ENCODE results near the gene WDR88.
"Not testable (repeated sequence)": the region's sequence is repeated elsewhere in the genome, so short reads cannot be mapped to it uniquely, and the experiment has no call there.

The WDR88 gene, protein sequence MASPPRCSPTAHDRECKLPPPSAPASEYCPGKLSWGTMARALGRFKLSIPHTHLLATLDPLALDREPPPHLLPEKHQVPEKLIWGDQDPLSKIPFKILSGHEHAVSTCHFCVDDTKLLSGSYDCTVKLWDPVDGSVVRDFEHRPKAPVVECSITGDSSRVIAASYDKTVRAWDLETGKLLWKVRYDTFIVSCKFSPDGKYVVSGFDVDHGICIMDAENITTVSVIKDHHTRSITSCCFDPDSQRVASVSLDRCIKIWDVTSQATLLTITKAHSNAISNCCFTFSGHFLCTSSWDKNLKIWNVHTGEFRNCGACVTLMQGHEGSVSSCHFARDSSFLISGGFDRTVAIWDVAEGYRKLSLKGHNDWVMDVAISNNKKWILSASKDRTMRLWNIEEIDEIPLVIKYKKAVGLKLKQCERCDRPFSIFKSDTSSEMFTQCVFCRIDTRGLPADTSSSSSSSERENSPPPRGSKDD

DNA sequence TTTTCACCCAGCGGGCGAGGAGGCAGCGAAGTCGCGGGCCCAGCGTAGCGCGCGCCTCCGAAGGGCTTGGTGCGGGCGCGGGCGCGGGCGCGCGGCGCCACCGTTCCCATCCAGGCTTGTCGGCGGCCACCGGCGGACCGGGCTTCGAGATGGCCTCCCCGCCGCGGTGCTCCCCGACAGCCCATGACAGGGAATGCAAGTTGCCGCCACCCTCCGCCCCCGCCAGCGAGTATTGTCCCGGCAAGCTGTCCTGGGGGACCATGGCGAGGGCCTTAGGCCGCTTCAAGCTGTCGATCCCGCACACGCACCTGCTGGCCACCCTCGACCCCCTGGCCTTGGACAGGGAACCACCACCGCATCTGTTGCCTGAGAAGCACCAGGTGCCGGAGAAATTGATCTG is at the start of gene WDR88:
TSS of gene WDR88 (plus strand) at position 94 of the 400 bp plus-strand sequence. CDS start at position 150, 56 bp downstream.
- DNase-seq = no peak

DNA sequence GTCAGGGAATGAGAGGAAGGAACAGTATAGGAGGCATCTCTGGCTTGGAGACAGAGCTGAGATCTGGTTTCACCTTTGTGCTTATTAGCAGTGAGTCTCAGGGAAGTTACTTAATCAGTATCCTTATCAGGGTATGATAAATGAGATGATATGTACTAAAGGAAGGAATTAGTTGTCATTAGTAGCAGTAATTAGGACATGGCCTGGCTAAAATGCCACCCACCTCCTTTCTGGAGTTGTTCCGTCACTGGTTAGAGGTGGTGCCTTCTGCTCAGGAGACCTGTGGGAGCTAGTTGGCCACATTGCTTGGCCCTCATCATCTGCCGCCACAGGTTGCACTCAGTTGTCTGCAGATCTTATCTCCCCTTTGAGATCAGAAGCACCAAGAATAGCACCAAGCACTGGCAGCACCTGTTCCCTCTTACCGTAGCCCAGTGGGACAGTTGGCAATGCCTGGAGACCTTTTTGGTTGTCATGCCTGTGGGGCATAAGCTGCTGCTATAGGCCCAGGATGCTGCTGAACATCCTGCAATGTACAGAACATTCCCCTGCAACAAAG is 46.3 kb upstream of the WDR88 start:
- no peak for DNase-seq

GRCh38 chr19:33086955-33087354 is 45.0 kb upstream of the WDR88 start:
- no peak for DNase-seq

DNA sequence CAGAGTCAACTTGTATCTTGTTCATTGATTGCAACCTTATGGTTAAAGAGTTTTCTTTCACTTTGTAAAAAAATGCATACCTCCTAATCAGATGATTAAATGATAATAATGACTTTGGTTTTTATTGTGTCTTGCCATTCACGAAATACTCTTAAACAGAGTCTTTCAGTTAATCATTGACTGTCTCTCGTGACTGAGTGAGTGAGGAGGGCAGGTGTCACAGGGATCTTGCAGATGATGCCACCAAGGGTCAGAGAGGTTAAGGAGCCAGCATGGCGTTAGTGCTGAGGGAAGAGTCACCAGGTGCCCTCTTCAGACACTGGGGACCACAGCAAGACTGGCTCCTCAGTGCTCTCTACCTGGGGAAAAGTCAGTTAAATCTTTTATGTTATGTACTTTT is 42.9 kb upstream of the WDR88 start:
- no peak for DNase-seq

GRCh38 chr19:33090179-33090578 is 41.7 kb upstream of the WDR88 start:
- no peak for DNase-seq

DNA sequence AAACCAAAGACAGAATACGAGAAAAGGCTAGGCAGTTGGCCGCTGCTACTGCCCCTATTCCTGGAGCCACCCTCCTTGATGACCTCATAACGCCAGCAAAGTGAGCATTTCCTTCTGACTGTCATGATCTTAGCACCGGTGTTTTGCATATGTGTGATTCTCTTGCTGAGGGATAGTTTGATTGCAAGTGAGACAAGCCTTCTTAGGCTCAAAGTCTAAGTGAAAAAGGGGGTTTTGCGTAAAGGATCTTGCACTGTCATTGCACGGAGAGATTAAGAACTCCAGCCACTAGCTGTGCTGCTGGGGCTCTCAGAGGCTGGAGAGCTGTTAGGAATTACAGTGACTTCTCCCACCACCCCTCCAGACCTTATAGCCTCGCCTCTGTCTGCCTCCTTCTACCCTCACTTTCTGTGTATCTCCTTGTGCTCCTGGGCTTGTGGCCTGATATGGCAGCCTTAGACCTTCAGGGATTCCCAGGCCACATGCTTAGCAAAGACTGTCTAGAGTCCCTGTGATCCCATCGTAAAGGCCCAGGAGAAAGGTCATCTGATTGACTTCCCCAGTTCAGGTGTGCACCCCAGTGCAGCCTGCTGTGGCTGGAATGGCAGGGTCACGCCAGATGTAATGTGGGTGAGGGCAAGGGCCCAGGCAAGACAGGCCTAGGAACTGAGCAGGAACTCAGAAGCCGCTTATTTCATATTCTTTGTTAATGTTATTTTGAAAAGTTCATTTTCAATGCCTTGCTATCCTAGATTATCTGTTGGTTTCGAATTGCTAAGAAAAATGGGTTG is 38.3 kb upstream of the WDR88 start:
- no peak for DNase-seq

DNA sequence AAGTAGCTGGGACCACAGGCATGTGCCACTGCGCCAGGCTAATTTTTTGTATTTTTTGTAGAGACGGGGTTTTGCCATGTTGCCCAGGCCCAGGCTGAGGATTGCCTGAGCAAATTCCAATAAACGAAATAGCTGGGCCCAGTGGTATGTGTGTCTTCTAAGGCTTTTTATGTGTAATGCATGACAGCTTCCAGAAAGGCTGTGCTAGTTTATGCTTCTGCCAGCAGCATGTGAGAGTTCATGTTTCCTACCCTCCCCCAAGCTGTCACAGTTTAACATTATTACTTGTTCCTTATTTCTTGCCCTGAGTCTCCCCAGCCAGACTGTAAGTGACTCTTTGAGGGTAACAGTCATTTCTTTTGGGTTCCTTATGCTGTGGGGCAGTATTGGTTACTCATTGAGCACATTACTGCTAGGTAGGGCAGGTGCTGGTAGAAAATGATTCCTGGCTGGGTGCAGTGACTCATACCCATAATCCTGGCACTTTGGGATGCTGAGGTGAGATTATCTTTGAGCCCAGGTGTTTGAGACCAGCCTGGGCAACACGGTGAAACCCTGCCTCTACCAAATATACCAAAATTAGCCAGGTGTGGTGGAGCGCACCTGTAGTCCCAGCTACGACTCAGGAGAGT is 37.4 kb upstream of the WDR88 start:
- DNase-seq = no peak

GRCh38 chr19:33096005-33096404 is 35.9 kb upstream of the WDR88 start:
- no peak for DNase-seq

DNA sequence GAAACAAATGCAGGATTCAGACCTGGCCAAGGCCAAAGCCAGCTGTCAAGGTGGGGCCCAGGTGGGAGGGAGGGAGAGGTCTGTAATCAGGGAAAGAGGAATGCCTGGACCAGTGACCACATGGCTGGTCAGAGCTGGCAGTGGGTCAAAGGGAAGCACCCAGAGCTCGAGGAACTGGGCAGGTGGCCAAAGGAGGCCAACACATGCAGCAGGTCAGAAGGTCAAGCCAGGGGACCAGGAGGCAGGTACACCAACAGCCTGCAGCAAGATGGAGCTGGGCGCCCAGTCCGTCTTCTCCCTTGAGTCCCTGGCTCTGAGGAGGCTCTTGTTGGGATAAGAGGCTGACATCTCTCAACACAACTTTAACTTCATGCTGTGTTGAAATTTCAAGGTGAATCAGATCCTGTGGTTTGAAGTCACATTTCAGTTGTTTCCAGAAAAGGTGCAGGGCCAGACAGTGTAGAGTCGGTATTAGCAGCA is 33.8 kb upstream of the WDR88 start:
- DNase-seq = no peak

GRCh38 chr19:33100894-33101644 is 30.8 kb upstream of the WDR88 start:
- DNase-seq = no peak

GRCh38 chr19:33102893-33103292 is 29.0 kb upstream of the WDR88 start:
- no peak for DNase-seq

DNA sequence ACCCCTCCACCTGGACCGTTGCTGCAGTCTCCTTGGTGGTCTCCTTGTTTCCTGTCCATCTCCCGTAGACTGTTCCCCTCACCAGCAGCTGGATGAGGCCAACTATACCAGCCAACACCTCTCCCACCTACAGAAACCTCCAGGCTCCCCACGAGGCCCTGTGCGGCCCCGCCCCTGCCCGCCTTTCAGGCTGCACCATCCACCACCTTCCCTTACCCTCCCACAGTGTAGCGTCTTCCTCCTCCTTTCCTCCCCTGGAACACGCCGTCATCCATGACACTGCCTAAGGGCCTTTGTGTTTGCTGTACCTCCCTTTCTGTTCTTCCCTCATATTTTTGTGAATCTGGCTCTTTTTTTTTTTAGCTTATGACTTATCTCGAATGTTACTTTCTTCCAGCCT is 23.8 kb upstream of the WDR88 start:
- DNase-seq = no peak

DNA sequence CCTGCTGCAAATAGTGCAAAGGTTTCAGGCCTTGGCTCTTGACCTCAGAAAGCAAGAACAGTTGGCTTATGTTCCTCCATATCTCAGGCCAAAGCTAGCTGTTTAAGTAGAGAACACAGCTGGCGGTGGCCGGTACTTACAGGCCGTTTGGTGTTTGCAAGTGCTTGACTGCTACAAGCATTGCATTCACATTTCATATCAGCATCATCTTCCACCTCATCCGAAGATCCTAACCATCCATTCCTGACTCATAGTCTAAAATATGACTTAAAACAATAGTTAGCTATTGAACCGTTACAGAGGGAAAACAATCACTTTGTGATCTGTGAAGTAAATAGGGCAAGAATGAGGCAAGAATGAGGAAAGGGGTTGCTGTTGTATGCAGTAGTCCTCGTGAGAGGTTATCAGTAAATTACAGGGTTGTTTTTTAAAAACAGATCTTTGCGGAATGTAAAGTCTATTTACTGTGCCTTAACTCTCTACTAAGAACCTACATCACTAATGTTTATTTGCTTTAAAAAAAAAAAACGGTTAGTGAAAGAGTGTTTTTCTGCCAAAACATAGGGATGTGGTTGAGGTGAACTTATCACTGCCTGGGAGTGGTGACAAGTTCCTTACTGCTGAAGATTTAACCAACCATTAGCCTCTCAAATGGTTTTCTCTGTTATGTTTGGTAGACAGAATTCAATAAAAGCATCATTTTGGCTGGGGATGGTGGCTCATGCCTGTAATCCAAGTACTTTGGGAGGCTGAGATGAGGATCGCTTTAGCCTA is 21.6 kb upstream of the WDR88 start:
- no peak for DNase-seq

DNA sequence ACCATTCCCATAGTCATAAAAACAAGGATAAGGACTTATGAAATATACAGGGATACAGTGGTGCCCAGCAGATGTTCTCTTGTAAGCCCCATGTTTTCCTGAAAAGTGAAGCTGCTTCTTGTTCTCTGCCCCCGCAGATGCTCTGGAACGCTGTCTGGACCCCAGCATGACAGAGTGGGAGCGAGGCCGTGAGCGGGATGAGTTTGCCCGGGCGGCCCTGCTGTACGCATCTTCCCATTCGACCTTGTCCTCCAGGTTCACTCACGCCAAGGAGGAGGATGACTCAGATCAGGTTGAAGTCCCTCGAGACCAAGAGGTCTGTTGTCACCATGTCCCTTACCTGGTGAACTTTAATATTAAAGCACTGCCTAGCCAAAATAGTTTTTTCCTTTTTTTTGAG is 20.3 kb upstream of the WDR88 start:
- no peak for DNase-seq

DNA sequence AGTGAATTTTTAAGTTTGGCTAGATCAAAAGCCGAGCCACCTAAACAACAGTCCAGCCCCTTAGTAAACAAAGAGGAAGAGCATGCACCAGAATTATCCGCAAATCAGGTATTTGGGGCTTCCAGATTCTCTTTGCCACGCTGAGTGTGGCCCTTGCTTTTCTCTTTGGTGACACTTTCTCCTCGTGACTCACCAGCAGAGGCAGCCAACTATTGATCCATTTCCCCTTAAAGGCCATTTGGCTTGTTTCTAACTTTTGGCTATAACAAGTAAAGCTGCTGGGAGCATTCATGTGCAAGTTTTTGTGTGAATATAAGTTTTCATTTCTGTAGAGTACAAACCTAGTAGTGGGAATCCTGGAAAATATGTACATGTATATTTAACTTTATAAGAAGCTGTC is 17.6 kb upstream of the WDR88 start:
- no peak for DNase-seq

- DNase-seq = no peak
Measured at GRCh38 chr19:33117501-33117900, 14.4 kb upstream of the WDR88 start.

DNA sequence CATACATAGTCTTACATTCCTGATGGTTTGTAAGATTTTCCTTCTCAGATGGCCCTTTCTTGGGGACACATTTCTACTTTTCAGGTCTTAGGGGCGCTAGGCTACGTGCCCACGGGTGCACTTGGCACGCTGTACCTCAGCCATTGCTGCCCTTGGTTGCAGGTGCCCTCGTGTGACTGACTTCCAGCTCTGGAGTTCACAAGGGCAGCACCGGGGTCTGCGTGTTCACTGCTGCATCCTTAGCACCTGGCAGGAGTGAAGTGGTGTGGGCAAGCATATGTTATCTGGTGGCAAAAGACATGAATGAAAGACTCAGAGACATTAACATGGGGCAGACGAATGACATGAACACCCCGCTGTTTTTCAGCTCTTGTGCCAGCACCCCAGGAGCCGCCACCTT is 13.3 kb upstream of the WDR88 start:
- no peak for DNase-seq

GRCh38 chr19:33124207-33125098 is 7.5 kb upstream of the WDR88 start:
- DNase-seq = no peak

DNA sequence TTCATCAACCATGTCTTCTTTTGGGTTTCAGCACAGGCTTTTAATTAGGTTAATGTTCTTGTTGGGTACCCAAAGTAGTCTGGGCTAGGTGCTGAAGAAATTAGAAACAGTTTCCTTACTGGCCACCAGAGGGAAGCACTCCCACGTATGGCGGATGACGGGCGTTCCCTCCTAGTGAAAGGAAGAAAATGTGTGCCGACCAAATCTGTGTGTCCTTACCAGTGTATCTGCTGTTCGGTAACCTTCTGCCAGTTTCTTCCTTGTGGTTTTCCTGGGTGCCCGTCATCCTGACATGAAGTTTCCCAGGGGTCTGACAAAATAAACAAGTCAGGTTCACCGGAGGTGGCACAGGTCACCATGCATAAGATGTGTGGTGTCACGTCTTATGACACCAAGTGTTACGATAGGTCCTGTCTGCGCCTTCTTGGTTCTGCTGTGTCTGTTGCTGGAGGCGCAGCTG is 6.0 kb upstream of the WDR88 start:
- peak; percentile 66 for DNase-seq

- DNase-seq = not testable (repeated sequence)
Measured at GRCh38 chr19:33126712-33127111, 5.2 kb upstream of the WDR88 start.
